Fibroblast of pulmonary artery (primary cell): Measurements from ENCODE around the gene TRIM47.

Source experiments
- DNase-seq: peaks from one replicate; pipeline ENCODE4 v3.0.0-alpha.2; 2010; ENCODE audit warnings: low read depth
- H3K4me3 ChIP-seq: replicated peaks from 2 replicates; pipeline ENCODE4 v1.5.1; 2011; ENCODE audit warnings: low read depth, mild to moderate bottlenecking, control low read depth, low read length, moderate library complexity
- CTCF ChIP-seq: IDR thresholded peaks from 2 replicates; pipeline ENCODE4 v1.5.1; 2011; ENCODE audit warnings: mild to moderate bottlenecking, control low read depth, low read length, inconsistent platforms; ENCODE audit errors: missing control alignments

Gene TRIM47

GRCh38 chr17:75850928-75851692 lies 27.3 kb downstream of the TRIM47 start:
- DNase-seq = no peak
- H3K4me3 ChIP-seq = no peak overlapping the region
- no peak for TF ChIP-seq CTCF

GRCh38 chr17:75849724-75850123 lies 28.7 kb downstream of the TRIM47 start:
- H3K4me3 ChIP-seq = no peak overlapping the region
- TF ChIP-seq CTCF = no peak
- DNase-seq = no peak

DNA sequence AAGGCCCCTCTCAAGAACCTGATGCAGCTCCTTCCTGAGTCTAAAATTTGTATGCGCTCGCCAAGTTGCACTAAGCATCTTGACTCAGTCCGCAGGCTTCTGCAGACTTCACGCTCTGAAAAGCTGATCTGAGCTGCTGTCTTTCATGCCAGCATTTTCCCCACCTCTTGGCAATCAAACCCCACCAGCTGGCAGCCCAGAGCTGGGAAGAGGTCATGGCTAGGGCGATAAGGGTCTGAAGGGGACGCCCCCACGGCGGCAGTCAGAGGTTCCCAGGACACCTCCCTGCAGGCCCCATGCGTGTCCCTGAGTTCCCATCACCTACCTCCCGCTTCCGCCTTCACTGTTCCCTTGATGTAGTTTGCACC lies 29.1 kb downstream of the TRIM47 start:
- DNase-seq = no peak
- no peak for TF ChIP-seq CTCF
- no peak overlapping the region for H3K4me3 ChIP-seq

GRCh38 chr17:75848523-75849278 lies 29.7 kb downstream of the TRIM47 start:
- no peak overlapping the region for H3K4me3 ChIP-seq
- peak; percentile 87 for DNase-seq
- TF ChIP-seq CTCF = peak; percentile 77

DNA sequence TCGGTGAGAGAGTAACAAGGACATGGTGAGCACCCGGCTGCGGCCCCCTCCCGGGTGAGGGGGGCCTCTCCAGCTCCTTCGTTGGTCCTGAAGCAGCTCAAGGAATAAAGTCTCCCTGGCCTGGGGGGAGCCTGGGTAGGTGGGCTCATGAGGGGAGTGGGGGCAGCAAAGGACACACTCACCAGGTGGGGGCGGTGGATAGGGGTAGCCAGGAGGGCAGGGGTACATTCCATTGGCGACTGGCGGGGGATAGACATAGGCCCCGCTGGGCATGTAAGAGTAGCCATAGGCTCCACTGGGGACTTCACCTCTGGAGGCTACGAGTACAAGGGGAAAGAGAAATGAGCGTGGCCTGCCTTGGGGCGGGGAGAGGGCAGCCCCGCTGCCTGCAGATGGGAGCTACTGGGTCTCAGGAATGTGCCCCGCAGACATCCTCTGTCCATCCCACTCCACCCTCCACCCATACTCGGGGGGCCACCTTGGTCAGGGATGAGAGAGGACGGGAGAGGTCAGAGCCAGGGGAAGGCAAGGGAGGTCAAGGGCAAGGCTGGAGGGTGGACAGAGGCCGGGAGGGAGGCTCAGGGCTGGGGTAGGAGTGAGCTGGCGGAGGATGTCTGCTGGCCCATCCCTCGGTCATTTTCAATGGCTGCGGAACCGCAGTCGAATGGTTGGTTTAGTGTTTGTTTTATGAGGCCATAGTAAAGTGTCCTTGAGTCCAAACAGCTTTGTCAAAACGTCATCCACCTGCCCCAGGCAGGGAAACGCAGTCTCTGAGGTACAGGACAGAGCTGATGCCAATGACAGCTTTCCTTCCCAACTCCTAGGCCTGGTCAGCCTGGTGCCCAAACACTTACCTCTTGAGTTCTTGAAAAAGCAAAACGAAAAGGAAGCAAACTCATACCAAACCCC lies 30.5 kb downstream of the TRIM47 start:
- no peak for DNase-seq
- no peak overlapping the region for H3K4me3 ChIP-seq
- no peak for TF ChIP-seq CTCF

DNA sequence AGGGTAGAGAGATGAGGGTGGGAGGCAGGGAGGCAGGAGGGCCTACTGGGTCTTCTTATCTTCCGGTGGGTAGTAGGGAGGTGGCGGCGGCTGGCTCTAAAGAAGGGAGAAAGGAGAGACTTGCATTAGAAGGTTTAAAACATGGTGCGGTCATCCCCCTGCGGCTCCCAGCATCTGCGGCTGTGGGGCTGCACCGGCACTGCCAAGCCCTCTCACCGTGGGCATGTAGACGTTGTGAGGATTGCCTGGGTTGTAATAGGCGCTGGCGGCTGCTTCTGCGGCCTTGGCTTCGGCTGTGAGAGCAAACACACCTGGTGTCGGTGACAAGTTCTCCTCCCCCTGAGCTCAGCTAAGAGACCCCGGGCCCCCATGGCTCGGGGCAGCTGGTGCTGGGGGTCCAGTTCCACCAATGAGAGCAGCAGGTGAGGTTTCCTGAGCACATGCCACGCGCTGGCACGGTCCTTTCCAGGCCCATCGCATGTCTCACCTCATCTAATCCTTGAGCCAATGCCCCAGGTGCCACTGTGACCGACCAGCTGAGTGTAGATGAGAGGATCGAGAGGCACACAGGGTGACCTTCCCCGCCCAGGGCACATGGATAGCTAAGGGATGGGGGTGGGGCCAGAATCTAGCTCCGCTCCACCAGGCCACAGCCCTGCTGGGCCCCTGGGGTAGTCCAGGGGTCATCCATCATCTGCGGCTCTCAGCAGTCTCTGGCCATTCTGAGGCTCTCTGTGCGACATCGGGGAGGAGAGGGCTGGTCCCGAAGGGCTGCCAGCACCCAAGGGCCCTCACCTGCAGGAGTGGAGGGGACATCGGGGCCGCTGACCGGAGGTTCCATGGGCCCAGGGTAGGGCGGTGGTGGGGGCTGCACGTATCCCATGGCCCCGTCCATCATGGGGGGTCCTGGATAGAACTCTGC lies 31.4 kb downstream of the TRIM47 start:
- no peak overlapping the region for H3K4me3 ChIP-seq
- no peak for DNase-seq
- no peak for TF ChIP-seq CTCF
